MM.1S (cell line): ENCODE results near the gene RCCD1.

ENCODE experiments used
- DNase-seq: peaks from one replicate; pipeline ENCODE4 v3.0.0-alpha.2; 2015
- H2AFZ ChIP-seq: fragments of 300-600 bp; sonication (generic); 2 replicates; pipeline ENCODE4 v1.6.0; 2016; ENCODE audit warnings: antibody characterized with exemption, low read length
- H3F3A ChIP-seq: fragments of 300-600 bp; sonication (generic); 2 replicates; pipeline ENCODE4 v1.6.1; 2016; ENCODE audit warnings: mild to moderate bottlenecking, antibody characterized with exemption, low read length, moderate library complexity, mixed read lengths; ENCODE audit not compliant: insufficient read depth
- H3K27ac ChIP-seq: fragments of 300-600 bp; sonication (generic); 2 replicates; pipeline ENCODE4 v1.5.1; 2016; ENCODE audit warnings: mild to moderate bottlenecking, low read length
- H3K27me3 ChIP-seq: fragments of 300-600 bp; sonication (generic); replicated peaks from 2 replicates; pipeline ENCODE4 v1.6.0; 2016; ENCODE audit warnings: low read length; ENCODE audit not compliant: insufficient read depth
- H3K36me3 ChIP-seq: fragments of 300-600 bp; sonication (generic); replicated peaks from 2 replicates; pipeline ENCODE4 v1.6.1; 2016; ENCODE audit warnings: mild to moderate bottlenecking, low read length, mixed read lengths; ENCODE audit not compliant: insufficient read depth
- H3K4me1 ChIP-seq: fragments of 300-600 bp; sonication (generic); 2 replicates; pipeline ENCODE4 v1.6.1; 2016; ENCODE audit warnings: low read length, mixed read lengths
- H3K4me2 ChIP-seq: fragments of 300-600 bp; sonication (generic); 2 replicates; pipeline ENCODE4 v1.6.0; 2016; ENCODE audit warnings: low read depth, low read length
- H3K4me3 ChIP-seq: fragments of 300-600 bp; sonication (generic); 2 replicates; pipeline ENCODE4 v1.5.1; 2016; ENCODE audit warnings: low read length, mixed read lengths
- H3K79me2 ChIP-seq: fragments of 300-600 bp; sonication (generic); 2 replicates; pipeline ENCODE4 v1.6.1; 2016; ENCODE audit warnings: mixed run types, low read length, mixed read lengths
- H3K9ac ChIP-seq: fragments of 300-600 bp; sonication (generic); 2 replicates; pipeline ENCODE4 v1.6.1; 2016; ENCODE audit warnings: low read length, mixed read lengths
- H3K9me2 ChIP-seq: fragments of 300-600 bp; sonication (generic); replicated peaks from 2 replicates; pipeline ENCODE4 v1.6.1; 2016; ENCODE audit warnings: mild to moderate bottlenecking, low read length, mixed read lengths; ENCODE audit not compliant: insufficient read depth
- H3K9me3 ChIP-seq: fragments of 300-600 bp; sonication (generic); replicated peaks from 2 replicates; pipeline ENCODE4 v1.6.1; 2016; ENCODE audit warnings: mild to moderate bottlenecking, low read length, mixed read lengths; ENCODE audit not compliant: insufficient read depth
- H4K20me1 ChIP-seq: fragments of 300-600 bp; sonication (generic); 2 replicates; pipeline ENCODE4 v1.6.1; 2016; ENCODE audit warnings: mild to moderate bottlenecking, low read length, moderate library complexity, mixed read lengths; ENCODE audit not compliant: insufficient read depth
- EZH2 ChIP-seq: fragments of 300-600 bp; sonication (generic); optimal IDR thresholded peaks from 2 replicates; pipeline ENCODE3; 2017; ENCODE audit warnings: low read depth, mild to moderate bottlenecking, antibody characterized with exemption, low read length, mixed read lengths
- EZH2phosphoT487 ChIP-seq: fragments of 300-600 bp; sonication (generic); IDR thresholded peaks from 2 replicates; pipeline ENCODE4 v1.6.1; 2018; ENCODE audit warnings: antibody characterized with exemption, low read length
- TF ChIP-seq, protein P1 (sequence below): fragments of 300-600 bp; sonication (generic); IDR thresholded peaks from 2 replicates; pipeline ENCODE4 v1.5.1; 2016; ENCODE audit warnings: antibody characterized with exemption, low read length, mixed read lengths

Gene RCCD1

DNA sequence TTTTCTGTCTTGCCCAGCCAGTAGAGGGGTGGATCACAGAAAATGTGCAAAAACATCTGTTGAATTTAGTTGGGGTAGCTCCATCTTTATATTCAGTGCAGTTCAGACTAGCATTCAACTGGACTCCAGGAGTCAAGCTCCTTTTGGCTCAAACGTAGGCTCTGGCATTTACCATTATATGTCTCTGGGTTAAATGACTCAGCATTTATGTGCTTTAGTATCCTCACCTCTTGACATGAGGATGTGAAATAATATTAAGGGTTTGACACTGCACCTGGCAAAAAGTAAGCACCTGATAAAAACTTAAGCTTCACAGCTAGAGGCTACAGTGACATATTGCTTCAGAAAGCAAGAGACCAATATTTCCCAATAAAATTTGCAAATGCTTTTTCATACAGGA lies 24.9 kb downstream of the RCCD1 start:
- H3K36me3 ChIP-seq, result peaks cover 44% of the 10 kb centered on the region
- peaks cover 44% of the 10 kb centered on the region for H3K79me2 ChIP-seq

DNA sequence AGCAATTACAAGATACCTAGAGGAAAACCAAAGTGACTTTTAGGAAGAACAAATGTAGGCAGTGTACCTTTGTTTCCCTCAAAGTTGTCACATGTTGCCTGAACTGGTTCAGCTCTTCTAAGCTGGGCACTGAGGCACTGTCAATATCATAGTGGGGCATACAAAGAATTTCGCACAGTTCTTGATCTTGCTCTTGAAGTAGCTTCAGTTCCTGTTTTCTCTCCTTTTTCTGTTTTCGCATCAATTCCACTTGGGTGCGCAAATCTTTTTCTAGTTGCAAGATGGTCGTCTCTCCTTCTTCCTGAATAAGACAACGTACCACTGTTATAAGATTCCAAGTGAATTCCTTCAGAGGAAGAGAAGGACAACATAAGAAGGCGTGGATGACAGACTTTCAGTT lies 27.0 kb downstream of the RCCD1 start:
- DNase-seq, result no peak
- TF ChIP-seq, protein P1, sequence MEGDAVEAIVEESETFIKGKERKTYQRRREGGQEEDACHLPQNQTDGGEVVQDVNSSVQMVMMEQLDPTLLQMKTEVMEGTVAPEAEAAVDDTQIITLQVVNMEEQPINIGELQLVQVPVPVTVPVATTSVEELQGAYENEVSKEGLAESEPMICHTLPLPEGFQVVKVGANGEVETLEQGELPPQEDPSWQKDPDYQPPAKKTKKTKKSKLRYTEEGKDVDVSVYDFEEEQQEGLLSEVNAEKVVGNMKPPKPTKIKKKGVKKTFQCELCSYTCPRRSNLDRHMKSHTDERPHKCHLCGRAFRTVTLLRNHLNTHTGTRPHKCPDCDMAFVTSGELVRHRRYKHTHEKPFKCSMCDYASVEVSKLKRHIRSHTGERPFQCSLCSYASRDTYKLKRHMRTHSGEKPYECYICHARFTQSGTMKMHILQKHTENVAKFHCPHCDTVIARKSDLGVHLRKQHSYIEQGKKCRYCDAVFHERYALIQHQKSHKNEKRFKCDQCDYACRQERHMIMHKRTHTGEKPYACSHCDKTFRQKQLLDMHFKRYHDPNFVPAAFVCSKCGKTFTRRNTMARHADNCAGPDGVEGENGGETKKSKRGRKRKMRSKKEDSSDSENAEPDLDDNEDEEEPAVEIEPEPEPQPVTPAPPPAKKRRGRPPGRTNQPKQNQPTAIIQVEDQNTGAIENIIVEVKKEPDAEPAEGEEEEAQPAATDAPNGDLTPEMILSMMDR, result no peak
- no peak for TF ChIP-seq EZH2
- no peak for TF ChIP-seq EZH2phosphoT487
- H3K4me3 ChIP-seq, result no peak overlapping the region
- H3K79me2 ChIP-seq, result peaks cover 65% of the 10 kb centered on the region
- H3K9me3 ChIP-seq, result no peaks in the 10 kb centered on the region
- no peak overlapping the region for H3K9ac ChIP-seq
- no peaks in the 10 kb centered on the region for H3K27me3 ChIP-seq
- 0 out of 2 replicates have a peak, but pooled peaks cover 2% of the 10 kb centered on the region for H4K20me1 ChIP-seq
- H3K9me2 ChIP-seq, result no peaks in the 10 kb centered on the region
- no peak overlapping the region for H3K4me2 ChIP-seq
- no peaks in the 10 kb centered on the region for H3F3A ChIP-seq
- H3K36me3 ChIP-seq, result peaks cover 37% of the 10 kb centered on the region
- peaks cover under 1% of the 10 kb centered on the region; the same call in 1 of the 2 replicates for H3K4me1 ChIP-seq
- no peak overlapping the region for H3K27ac ChIP-seq
- no peak overlapping the region for H2AFZ ChIP-seq

More for the DNA sequence above, 24.9 kb downstream of the RCCD1 start:
- Histone ChIP-seq H3K4me2 (no peak overlapping the region), H4K20me1 (no peaks in the 10 kb centered on the region), H3K9me3 (no peaks in the 10 kb centered on the region), H3K27me3 (no peaks in the 10 kb centered on the region), H2AFZ (no peak overlapping the region), H3F3A (peaks cover 4% of the 10 kb centered on the region; the same call in 1 of the 2 replicates), H3K4me3 (no peak overlapping the region), H3K27ac (no peak overlapping the region), H3K9ac (no peak overlapping the region), H3K9me2 (no peaks in the 10 kb centered on the region), H3K4me1 (no peaks in the 10 kb centered on the region)
- no peak for TF ChIP-seq EZH2phosphoT487
- TF ChIP-seq, protein P1, result no peak
- TF ChIP-seq EZH2, result no peak
- DNase-seq, result no peak

DNA sequence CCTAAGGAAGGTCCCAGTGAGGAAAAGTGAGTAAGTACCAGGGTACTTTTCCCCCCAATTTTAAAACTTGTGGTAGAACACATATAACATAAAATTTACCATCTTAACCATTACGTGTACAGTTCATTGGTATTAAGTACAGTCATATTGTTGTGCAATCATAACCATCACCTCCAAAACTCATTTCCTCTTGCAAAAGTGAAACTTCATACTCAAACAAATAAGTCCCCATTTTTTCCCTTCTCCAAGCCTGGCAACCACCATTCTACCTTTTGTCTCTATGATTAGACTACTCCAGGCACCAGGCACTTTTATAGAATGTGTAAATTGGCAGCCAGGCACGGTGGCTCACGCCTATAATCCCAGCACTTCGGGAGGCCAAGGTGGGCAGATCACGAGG lies 27.5 kb downstream of the RCCD1 start:
- no peak for DNase-seq
- H3K4me3 ChIP-seq, result no peak overlapping the region
- H3K4me2 ChIP-seq, result no peak overlapping the region
- no peak overlapping the region for H2AFZ ChIP-seq
- peaks cover under 1% of the 10 kb centered on the region for H3F3A ChIP-seq
- H4K20me1 ChIP-seq, result peaks cover 2% of the 10 kb centered on the region; the same call in 1 of the 2 replicates
- peaks cover 69% of the 10 kb centered on the region for H3K79me2 ChIP-seq
- no peak overlapping the region for H3K9ac ChIP-seq
- H3K9me2 ChIP-seq, result no peaks in the 10 kb centered on the region
- TF ChIP-seq EZH2phosphoT487, result no peak
- TF ChIP-seq, protein P1, result no peak
- no peak for TF ChIP-seq EZH2
- no peak overlapping the region for H3K27ac ChIP-seq
- H3K27me3 ChIP-seq, result no peaks in the 10 kb centered on the region
- H3K36me3 ChIP-seq, result peaks cover 37% of the 10 kb centered on the region
- H3K9me3 ChIP-seq, result no peaks in the 10 kb centered on the region
- peaks cover 5% of the 10 kb centered on the region; the same call in 1 of the 2 replicates for H3K4me1 ChIP-seq
